GM18526 (cell line): Measurements from ENCODE around the gene SPATA13.

Source experiments
- POLR2A ChIP-seq: IDR thresholded peaks from 3 replicates; pipeline ENCODE4 v1.6.1; 2011; ENCODE audit not compliant: insufficient read length; ENCODE audit errors: extremely low read depth

Gene SPATA13

DNA sequence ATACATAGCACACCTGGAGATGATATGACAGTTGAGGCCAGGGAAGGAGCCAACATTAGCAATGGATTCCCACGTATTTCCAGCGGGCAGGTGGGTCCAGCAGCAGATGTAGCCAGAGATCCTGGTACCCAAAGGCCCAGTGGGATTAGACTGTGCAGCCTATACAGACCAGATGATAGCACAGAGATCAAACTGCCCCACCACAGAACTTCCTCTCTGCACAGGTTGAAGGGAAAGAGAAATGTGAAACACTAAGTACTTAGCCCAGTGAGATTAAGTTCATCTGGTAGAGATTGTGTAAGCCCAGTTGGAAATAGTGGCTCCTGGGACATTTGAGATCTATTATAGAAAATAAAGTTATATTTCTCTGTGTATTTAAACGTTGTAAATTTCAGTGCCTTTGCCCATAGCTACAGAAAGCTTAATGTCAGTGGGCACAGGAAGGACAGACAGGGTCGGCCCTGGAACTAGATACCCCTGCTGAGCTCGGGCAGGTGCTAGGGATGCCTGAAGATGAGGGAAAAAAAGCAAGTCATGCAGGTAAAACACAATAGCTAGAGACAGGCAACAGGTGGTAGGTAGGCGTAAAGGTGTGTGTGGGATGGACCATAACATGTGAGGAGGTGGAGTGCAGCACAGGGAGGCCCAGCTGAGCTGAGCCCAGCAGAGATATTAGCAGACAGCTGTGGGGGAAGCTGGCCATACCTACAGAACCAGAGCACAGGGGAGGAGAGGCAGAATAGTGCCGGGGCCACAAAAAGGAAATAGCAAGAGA lies 27.3 kb upstream of the SPATA13 start:
- TF ChIP-seq POLR2A = no peak

- no peak for TF ChIP-seq POLR2A
Measured at GRCh38 chr13:24134231-24134630, 26.3 kb upstream of the SPATA13 start.

GRCh38 chr13:24134757-24135156 lies 25.8 kb upstream of the SPATA13 start:
- TF ChIP-seq POLR2A = no peak

GRCh38 chr13:24135674-24136300 lies 24.7 kb upstream of the SPATA13 start:
- no peak for TF ChIP-seq POLR2A

DNA sequence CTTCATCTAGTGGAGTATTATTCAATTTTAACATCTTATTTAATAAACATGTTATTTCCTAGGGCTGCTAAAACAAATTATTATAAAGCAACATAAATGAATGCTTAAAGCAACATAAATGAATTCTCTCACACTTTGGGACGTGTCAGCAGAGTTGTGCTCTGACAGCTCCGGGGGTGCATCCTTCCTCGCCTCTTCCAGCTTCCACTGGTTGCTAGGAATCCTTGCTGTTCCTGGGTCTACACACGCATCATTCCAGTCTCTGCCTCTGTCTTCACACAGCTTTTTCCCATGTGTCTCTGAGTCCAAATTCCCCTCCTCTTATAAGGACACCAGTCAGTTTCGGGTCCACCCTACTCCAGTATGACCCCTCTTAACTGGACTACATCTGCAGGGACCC lies 21.6 kb upstream of the SPATA13 start:
- no peak for TF ChIP-seq POLR2A

- TF ChIP-seq POLR2A = no peak
Measured at GRCh38 chr13:24141333-24141910, 19.1 kb upstream of the SPATA13 start.

- TF ChIP-seq POLR2A = no peak
Measured at GRCh38 chr13:24142453-24142852, 18.1 kb upstream of the SPATA13 start.

- TF ChIP-seq POLR2A = no peak
Measured at GRCh38 chr13:24142886-24143285, 17.6 kb upstream of the SPATA13 start.

DNA sequence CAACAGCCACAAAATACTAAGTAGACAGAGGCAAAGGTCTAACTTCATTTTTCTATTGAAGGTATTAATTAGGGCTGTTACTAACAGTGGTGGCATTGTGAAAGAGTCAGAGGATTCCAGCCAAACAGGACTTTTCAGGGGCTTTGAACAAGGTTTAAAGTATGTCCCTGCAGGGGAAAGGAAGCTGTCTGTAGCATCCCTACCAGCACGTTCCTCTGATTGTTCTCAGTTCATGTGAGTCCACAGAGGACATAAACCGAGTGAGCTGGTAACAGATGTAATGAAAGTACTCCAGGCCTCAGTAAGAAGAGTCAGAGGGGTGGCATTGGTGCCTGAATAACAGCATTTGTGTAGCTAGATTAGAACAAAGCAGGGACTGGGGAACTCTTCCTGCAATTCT lies 15.3 kb upstream of the SPATA13 start:
- no peak for TF ChIP-seq POLR2A

- TF ChIP-seq POLR2A = no peak
Measured at GRCh38 chr13:24145674-24146073, 14.8 kb upstream of the SPATA13 start.

- TF ChIP-seq POLR2A = no peak
Measured at GRCh38 chr13:24146961-24147569, 13.5 kb upstream of the SPATA13 start.

DNA sequence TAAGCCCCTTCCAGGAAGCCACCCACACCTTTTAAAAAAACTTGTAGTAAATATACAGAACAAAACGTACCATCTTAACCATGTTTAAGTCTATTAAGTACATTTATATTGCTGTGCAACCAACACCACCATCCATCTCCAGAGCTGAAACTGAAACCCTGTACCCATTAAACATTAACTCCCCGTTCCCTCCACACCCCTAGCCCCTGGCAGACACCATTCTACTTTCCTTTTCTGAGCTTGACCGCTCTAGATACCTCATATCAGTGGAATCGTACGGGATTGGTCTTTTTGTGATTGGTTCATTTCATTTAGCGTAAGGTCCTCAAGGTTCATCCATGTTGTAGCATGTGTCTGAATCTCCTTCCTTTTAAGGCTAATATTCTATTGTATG lies 13.0 kb upstream of the SPATA13 start:
- TF ChIP-seq POLR2A = no peak

DNA sequence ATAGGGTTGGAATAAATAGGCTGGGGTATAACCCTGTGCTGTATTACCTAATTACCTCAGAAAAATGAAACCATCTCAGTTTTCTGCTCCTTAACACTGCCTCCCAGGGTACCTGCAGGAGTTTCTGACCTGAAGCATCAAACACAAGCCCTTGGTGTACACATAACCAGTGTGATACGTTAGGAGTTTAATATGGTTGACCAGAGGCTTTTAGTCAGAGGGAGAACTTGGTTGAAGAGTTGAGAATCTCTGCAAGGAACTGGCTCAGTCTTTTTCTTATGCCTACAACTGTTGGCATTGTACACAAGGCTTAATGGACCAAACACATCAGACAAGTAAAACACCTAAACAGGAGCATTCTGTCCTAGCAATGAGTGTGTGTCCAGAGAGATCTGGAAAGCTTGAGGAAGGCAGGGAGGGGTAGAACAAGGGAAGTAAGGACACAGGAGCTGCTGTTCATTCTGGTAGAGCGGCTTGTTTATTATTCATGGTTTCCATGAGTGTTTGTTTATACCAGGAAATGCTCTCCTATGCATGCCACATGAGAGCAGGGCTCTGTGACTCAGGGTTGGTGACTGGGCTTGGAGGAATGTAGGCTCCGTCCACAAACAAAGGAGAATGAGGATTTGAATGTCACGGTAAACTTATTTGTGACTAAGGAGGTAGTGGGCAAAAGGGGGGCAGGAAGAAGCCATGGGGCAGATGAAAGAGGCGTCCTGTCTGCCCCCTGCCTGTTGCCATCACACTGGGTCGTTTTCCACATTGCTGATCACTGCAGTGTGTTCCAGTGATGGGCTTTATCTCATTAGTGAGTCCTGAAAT lies 11.9 kb upstream of the SPATA13 start:
- no peak for TF ChIP-seq POLR2A

- no peak for TF ChIP-seq POLR2A
Measured at GRCh38 chr13:24149246-24150032, 11.1 kb upstream of the SPATA13 start.
